HG03060 (cell line): Measurements from ENCODE around the gene CCDC112.
"Not testable (repeated sequence)": the region's sequence is repeated elsewhere in the genome, so short reads cannot be mapped to it uniquely, and the experiment has no call there.

Source experiments
- ATAC-seq: cut with Tn5 transposase; IDR thresholded peaks from one replicate; pipeline ENCODE4 v1.9.1; 2021; ENCODE audit warnings: low read depth, moderate number of reproducible peaks; ENCODE audit not compliant: unreplicated experiment

Gene CCDC112, protein sequence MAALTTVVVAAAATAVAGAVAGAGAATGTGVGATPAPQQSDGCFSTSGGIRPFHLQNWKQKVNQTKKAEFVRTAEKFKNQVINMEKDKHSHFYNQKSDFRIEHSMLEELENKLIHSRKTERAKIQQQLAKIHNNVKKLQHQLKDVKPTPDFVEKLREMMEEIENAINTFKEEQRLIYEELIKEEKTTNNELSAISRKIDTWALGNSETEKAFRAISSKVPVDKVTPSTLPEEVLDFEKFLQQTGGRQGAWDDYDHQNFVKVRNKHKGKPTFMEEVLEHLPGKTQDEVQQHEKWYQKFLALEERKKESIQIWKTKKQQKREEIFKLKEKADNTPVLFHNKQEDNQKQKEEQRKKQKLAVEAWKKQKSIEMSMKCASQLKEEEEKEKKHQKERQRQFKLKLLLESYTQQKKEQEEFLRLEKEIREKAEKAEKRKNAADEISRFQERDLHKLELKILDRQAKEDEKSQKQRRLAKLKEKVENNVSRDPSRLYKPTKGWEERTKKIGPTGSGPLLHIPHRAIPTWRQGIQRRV

GRCh38 chr5:115296124-115297022 lies at the start of gene CCDC112:
CCDC112 (minus strand) TSS chr5:115296654; CDS start chr5:115296543, 111 bp downstream.
- ATAC-seq = peak; percentile 58

DNA sequence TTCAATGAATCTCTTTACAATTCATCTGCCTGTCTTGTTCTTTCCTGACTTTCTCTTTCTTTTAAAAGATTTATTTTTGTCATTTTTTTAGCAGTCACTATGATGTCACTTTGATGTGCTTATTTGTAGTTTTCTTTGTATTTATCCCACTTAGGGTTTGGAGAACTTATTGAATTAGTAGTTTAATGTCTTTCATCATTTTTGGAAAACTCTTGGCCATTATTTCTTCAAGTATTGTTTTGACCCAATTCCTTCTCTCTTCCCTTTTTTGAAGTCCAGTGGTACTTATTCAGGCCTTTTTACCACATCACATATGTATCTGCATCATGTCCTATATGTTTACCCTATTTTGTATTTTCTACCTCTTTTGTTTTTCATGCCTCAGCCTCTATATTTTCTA lies 48.9 kb upstream of the CCDC112 start:
- no peak for ATAC-seq

DNA sequence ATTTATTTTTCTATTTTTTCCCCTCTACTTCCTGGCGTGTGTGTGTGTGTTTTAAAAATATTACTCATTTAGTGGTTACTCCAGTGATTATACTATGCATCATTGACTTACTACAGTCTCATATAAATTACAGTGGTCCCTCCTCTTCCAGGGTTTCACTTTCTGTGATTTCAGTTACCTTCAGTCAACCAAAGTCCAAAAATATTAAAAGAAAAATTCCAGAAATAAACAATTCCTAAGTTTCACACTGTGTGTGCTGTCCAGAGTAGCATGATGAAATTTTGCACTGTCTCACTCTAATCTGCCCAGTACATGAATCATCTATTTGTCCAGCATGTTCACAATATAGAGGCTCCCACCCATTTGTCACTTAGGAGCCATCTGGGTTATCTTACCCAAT lies 47.4 kb upstream of the CCDC112 start:
- ATAC-seq = no peak

- no peak for ATAC-seq
Measured at GRCh38 chr5:115342590-115343377, 46.3 kb upstream of the CCDC112 start.

- ATAC-seq = no peak
Measured at GRCh38 chr5:115341745-115342144, 45.3 kb upstream of the CCDC112 start.

- no peak for ATAC-seq
Measured at GRCh38 chr5:115338851-115339250, 42.4 kb upstream of the CCDC112 start.

DNA sequence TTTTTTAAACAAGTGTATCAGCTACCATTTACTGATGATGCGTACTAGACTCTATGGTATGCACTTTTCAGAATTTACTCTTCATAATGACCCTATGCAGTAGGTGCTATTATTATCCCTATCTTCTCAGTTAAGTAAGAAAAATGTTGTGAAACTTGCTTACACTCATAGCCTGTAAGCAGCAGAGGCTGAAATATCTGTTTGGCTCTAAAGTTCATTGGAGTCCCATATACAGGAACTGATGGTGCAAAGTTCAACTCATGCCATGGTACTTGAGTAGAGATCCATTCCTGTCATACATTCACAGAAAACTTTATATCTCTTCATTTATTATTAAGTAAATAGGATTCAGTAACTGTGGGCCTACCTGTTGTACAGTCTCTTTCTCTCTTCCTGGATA lies 41.4 kb upstream of the CCDC112 start:
- no peak for ATAC-seq

- no peak for ATAC-seq
Measured at GRCh38 chr5:115336964-115337363, 40.5 kb upstream of the CCDC112 start.

GRCh38 chr5:115336201-115336720 lies 39.8 kb upstream of the CCDC112 start:
- ATAC-seq = no peak

DNA sequence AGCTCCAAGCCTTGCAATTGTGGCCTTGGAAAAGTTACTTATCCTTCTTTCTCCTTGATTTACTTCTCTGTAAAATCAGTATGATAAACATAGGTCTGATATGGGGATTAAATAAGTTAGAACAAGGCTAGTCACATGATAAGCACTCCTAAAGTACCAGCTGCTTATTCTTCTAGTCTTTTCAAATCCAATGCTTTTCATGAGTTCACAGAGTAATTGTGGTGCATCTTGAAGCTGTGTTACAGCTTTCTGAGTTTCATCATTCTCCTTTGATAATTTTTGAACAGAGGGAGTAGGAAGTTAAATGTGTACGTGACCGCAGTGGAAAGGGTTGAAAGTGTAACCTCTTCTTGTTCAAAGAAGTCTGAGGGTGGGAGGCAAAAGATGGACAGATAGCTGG lies 38.8 kb upstream of the CCDC112 start:
- no peak for ATAC-seq

- peak; percentile 62 for ATAC-seq
Measured at GRCh38 chr5:115333164-115333563, 36.7 kb upstream of the CCDC112 start.

DNA sequence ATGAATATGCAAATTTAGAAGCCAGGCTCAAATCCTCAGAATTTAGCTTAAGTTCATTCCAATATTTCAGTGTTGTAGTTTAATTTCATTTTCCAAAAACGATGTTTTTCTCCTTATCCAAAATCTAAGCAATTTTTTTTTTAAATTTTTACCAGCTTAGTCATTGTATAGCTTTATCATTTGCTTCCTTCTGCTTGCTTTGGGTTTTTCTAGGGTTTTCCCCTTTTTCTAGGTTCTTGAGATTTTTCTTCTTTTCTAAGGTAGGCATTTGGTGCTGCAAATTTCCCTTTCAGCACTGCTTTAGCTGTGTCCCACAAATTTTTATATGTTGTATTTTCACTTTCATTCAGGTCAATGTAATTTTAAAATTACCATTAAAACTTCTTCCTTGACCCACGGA lies 34.4 kb upstream of the CCDC112 start:
- ATAC-seq = no peak

DNA sequence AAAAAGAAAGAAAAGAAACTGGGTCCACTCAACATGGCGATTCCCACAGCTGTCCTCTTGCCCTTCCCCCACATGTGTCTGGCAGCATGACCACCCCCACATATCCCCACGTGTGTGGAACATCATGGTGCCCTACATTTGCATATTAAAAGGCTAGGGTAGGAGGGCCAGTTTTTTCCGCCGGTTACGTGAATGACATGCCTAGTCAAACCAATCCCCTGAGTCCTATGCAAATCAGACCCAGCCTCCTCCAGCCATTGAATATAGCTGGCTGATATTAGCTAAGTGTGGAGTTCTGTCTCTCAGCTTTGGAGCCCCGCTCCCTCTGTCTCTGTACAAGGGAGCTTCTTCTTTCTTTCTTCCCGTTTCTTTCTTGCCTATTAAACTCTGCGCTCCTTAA lies 33.0 kb upstream of the CCDC112 start:
- ATAC-seq = no peak

- ATAC-seq = not testable (repeated sequence)
Measured at GRCh38 chr5:115328617-115329274, 32.3 kb upstream of the CCDC112 start.

DNA sequence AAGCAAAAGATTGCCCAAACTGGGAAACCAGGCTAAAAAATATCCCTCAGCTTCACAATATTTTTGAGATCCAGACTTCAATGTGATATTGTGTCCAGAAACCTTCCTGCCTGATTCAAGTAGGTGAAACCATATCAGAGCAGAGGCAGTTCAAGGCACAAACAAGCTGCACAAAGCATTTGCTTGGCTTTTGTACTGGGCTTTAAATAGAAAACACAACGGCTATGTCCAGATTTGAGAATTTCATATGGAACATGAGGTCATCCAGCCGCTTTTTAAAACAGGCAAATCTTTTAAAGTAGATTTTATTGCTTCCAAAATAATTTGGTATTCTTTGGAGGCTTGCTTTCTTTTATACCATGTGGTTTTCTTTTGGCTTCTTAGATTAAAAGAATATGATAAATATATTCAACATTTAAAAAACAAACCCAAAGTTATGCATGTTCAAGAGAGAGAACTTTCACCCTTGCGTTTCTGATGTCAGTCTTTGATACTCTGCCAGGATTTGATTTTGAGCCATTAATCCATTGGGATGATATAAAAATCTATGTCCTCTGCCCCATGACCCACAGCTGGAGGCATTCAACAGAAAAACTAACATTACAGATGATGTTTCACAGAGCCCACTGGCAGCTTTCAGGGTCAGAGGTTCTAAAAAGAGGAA lies 29.0 kb upstream of the CCDC112 start:
- ATAC-seq = no peak

DNA sequence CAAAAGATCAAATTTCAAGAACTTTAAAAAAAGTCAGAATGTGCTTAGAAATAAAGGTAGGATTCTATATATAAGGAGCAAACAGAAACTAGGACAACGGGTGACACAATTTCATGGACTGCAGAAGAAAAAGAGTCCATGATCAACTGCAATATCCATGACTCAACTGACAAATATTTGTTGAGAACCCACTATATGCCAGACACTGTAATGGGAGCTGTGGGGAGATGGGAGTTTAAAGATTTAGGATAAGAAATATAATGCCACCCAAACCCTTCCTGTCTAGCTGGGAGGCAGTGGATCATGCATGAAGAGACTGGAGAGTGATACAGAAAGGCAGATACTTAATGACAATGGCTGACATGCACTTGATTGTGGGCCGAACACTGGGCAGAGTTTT lies 27.6 kb upstream of the CCDC112 start:
- no peak for ATAC-seq

GRCh38 chr5:115322729-115323128 lies 26.3 kb upstream of the CCDC112 start:
- ATAC-seq = no peak

DNA sequence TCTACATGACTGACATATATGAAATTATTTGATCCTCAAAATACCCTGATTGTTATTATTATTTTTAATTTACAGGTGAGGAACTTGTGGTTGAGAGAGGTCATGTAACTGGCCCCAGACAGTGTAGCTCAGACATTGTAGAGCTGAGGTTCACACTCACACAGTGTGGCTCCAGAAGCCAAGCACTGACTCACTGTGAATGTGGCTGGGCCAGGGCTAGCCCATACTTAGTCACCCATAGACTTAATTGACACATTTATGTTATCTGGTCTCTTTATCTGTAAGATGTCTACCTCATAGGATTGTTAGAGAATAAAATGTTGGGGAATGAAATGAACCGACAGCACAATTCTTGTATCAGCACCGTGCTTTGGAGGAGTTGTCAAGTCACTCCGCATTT lies 24.9 kb upstream of the CCDC112 start:
- ATAC-seq = no peak

DNA sequence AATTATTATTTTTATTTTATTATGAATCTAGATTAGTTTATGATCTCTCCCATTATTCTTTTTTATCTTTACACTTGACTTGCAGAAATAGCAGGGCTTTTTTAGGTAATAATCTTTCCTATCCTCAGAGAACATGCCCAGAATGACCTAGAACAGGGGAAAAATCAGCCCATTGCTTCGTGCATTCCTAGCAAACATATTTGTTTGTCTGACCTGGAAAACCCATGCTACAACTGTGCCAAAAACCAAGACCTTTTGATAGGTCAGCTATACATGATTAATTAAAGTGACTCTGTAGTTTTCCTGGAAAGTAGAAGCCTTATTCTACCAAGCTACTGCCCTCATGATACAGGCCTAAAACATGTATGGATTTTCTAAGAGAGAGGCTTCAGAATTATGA lies 24.1 kb upstream of the CCDC112 start:
- ATAC-seq = no peak
